ENCODE measurements around the gene NPW.
"Not testable (repeated sequence)": the region's sequence is repeated elsewhere in the genome, so short reads cannot be mapped to it uniquely, and the experiment has no call there.

The NPW gene

DNA sequence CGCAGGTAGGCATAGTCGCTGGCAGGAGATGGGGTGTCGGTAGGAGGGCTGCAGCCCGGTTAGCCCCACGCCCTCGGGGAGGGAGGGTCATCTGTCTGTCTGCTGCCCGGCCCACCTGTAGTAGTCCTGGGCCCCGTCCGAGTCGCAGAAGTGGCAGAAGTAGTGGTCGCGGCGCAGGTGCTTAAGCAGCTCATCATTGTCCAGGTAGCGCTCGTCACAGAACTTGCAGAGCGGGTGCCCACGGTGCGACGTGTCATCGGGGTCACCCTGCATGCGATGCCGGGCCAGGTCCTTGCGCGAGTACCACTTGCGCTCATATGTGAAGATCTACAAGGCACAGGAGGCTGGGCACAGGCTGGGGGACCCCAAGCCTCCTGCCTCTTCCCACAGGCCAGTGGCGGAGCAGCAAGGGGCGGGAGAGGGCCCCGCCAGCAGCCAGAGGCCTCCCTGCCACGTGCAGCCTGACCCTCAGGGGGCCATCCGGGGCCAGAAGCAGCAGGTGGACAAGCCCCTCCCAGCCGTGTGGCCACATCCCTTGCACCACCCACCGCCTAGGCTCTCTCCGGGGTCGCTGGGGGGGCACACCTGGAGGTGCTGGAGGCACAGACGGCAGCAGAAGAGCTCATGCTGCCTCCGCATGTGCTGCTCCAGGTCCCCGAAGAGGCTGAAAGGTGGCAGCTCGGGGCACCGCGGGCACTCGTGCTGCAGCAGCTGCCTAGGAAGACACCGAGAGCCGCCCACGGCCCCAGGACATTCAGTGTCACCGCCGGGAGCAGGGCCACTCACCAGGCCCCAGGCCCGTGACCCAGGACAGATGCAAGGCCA lies 17.0 kb upstream of the NPW start:
- DNase-seq: no peak

DNA sequence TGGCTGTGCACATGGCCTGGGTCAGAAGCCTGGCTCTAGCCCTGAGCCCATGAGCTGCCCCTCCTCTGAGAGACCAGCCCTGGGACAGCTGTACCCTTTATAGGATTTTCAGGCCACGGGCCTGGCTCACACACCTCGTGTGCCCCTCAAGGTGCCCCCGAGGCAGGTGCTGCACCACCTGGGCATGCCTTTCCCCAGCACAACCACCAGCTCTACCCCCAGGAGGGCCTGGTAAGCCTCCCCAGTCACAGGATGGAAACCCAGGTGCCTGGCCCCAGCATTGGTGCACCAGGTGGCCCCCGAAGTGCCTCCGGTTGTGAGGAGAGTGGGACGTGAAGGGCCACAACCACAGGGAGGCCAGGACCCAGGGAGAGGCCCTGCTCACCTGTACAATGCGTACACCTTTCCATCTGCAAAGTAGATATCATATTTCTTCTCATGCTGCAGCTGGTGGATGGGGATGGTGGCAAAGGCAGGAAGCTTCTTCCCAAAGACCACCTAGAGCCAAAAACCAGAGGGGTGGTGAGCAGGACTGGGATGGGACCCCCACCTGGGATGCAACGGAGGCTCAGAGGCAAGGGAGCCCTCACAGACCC lies 16.3 kb upstream of the NPW start:
- no peak for DNase-seq

DNA sequence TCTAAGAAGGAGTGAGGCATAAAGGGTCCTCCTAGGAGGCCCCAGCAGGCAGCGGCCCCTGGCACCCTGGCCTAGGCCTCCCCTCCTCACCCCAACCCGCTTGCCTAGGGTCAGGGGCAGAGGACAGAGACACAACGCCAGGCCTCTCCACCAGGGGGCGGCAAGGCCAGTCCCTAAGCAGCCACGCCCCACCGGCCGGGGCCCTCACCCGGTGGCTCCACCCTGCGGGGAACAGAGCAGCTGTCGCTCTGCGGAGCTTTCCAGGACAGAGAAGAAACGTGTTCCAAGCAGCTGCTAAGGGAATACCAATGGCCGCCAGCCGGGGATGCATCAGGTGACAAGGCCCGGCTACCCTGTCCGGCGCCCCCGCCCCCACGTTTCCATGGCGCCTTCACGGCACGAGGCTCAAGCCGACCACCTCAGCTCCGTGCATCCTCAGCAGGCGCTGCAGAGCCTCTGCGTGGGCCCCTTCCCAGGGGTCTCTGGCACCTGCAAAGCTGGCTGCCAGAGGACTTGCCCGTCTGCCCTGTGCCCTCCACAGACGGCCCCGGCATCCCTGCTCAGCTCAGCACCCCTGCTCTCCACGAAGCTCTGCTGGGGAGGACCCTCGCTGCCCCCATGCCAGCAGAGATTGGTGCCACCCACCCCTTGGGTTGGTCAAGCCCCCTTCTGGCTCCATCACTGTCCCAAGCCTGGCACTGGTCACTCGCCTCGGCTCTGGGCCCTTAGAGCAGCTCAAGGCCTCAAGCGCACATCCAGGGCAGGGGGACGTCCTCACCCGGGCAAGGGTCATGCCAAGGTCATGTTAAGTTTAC lies 15.6 kb upstream of the NPW start:
- DNase-seq: peak; percentile 86

DNA sequence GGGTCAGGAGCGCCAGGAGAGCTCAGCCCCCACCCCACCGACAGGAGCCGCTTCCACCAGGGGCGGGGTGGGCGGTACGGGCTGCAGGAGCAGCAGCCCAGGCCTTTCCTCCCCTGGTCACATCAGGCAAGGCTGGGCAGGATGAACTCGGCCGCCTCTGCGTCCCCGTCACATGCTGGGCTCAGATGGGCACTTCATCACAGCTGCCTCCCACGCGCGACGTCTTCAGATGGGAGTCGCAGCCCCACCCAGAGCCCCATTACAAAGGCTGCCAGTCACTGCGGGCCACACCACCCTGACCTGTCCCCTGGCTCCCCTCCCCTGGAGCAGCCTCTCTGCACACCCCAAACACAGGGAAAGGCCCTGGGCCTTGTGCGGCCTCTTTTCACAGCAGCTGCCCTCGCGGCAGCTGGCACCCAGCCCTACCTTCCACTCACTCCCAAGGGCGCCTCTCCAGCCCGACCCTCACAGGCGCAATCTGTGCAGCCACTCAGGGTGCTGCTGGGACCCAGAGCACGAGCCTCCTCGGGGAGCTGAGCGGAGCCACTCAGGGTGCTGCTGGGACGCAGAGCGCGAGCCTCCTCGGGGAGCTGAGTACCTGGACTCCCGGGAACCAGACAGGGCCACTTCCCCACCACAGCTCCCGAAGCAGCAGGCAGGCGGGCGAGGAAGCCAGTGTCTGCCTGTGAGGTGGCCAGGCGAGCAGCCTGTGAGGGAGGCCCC lies 14.6 kb upstream of the NPW start:
- DNase-seq: no peak

DNA sequence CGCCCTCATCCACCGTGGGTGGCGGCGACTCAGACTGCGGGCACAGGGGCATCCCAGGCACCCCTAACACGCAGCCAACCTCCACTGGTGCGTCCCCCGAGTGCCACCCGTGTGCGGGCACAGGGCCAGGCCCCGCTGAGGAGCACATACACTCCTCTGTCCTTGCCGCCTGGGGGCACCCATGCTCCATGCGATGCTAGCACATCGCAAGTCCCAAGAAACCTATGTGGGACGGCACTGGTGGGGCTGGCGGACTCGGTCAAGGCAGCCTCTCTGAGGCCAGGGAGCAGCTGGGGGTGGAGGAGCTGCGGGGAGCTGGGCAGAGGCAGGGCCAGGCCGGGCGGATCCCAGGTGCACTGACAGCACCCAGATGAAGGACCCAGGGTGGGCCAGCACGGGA lies 13.9 kb upstream of the NPW start:
- DNase-seq: no peak

DNA sequence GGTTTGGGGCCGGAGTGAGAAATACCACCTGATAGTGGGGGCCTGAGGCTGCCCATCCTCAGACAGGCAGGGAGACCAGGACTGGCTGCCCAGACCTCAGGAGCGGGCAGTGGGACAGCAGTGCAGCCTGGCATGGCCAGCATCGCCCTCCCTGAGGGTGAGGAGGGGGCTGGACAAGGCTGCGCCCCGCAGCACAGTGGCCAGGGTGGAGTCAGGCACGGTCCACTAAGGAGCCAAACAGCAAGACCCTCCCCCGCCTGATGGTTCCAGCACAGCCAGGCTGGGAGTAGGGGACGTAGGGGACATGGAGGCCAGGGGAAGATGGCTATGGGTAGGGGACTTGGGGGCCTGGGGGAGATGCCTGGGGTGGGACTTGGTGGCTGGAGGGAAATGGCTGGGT lies 13.3 kb upstream of the NPW start:
- no peak for DNase-seq

DNA sequence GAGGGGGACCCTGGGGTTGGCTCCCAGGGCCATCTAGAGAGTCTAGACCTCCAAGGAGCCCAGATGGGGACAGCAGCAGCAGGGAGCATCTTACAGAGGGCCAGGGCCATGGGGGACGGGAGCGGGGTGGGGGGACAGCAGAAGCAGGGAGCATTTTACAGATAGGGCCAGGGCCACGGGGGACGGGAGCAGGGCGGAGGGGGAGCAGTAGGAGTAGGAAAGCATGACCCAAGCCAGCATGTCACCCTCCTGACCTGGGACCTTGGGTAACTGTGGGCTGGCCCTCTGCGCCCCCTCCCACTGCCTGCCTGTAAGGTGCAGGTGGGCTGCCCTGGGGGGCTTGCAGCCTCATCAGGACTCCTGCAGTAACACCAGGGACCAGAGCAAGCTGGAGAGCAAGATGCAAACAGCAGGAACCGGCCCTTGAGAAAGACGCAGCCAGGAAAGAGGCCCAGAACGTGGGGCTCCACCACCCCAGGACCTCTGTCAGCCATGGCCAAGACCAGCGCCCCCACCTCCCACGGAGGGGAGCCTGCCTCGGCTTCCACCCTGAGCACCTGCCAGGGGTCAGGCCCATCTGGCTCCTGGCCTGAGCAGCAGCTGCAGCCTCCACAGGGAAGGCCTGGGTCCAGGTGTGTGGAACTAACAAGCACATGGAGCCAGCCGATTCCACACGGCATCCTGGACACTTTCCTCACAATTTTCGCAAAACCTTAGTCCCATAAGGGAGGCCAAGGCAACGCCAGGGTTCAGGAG lies 12.3 kb upstream of the NPW start:
- no peak for DNase-seq

DNA sequence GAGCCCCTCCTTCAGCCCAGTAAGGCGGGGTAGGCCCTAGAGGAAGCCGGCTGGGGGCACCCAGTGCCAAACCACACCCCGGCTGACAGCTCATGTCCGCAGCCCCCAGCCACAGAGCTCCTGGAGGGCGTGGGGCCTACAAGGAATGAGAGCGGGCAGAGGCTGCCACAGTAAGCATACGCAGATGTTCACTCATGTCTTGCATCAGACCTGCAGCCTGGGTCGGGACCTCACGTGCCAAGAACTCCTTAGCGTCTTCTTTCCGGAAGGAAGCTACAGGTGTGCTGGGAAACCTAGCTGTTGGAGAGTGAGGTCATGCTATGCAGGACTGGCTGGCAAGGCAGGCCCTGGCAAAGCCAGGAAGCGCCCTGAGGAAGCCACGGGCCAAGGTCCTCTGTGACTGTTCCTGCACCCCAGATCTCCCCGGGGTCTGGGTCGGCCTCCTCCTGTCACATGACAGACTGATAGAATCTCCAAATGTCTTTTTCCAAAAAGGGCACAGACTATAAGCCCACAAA lies 11.5 kb upstream of the NPW start:
- DNase-seq: peak; percentile 33

DNA sequence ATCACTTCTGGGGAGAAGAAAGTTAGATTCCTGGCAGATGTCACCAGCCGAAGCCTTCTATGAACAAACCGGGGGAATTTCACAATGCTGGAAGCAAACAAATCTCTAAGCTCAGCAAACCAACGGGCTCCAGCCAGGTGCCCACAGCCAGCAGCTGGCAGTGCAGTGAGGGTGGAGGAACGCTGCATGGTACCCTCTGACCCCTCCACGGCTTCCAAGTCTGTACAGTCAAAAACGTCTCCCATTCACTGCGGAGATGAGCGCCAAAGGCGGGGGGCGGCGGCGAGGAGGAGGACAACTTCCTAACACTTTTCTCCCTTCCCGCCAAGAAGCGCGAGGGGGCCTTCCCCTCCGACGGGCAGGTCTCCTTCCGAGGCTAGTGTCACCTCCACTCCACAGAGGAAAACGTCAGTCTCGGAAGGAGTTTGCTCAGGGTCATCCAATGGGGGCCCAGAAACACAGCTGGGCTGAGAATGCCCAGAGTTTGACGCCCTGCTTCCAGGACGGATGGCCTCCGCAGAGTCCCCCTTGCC lies 10.9 kb upstream of the NPW start:
- DNase-seq: peak; percentile 34

DNA sequence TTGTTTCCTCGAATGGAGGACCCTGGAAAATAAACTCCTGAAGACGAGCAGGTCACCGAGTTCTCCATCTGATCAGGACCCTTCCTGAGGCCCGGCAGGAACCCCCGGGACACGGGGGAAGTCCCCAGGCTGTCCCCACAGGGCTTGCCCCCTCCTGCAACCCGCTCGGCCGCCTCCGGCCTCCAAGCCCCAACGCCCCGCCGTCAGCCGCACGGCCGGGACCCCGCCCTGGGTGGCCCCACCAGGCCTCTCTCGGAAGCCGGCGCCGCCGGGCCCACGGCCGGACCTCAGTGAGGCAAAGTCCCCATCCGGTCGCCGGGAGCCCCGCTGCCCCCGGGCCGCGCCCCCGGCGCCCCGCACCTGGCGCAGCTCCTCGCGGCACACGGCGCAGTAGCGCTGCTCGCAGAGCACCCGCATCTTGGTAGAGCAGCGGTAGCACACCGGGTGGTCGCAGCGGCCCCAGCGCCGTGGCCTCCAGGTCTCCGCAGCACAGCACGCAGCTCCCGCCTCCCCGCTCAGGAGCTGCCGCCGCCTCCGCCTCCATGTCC lies 10.3 kb upstream of the NPW start:
- DNase-seq: no peak

DNA sequence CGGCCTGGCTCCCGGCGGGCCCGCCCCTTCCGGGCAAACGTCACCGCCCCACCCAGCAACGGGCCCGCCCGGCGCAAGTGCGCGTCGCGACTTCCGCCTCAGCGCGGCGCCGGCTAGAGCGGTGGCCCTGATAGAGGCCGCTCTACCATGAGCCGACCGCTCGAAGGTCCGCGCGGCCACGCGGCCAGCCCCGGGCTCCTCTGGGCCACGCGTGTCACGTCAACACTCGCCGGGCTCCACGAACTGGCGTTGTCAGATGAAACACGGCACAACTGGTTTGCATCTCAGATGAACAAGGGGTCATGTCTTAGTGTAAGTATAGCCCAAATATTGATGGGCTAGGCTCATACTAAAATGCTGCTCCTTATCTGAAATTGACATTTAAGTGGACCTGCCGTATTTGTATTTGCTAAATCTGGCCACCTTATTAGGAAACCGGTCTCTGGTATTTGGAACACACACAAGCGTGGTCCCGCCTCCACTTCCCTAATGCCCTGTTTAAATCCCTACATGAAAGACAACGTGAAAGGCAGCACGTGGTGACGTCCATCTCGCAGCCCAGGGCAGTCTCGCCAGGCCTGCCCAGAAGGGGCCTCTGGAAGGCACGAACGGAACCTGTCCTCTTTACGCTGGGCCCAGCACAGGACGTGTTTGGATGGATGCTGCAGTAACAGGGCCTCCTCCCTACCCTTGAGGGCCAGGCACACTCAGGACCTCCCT lies 9.6 kb upstream of the NPW start, which contains the start of gene ZNF598:
ZNF598 (minus strand) TSS at position 31 of the 720 bp plus-strand sequence.
- DNase-seq: peak; percentile 80

DNA sequence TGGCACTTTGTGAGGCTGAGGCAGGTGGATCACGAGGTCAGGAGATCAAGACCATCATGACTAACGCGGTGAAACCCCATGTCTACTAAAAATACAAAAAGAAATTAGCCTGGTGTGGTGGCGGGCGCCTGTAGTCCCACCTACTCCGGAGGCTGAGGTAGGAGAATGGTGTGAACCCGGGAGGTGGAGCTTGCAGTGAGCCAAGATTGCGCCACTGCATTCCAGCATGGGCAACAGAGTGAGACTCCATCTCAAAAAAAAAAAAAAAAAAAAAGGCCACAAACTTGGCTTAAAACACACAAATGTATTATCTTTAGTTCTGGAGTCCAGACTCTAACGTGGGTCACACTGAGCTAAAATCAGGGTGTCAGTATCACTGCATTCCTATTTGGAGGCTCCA lies 7.9 kb upstream of the NPW start:
- DNase-seq: not testable (repeated sequence)

DNA sequence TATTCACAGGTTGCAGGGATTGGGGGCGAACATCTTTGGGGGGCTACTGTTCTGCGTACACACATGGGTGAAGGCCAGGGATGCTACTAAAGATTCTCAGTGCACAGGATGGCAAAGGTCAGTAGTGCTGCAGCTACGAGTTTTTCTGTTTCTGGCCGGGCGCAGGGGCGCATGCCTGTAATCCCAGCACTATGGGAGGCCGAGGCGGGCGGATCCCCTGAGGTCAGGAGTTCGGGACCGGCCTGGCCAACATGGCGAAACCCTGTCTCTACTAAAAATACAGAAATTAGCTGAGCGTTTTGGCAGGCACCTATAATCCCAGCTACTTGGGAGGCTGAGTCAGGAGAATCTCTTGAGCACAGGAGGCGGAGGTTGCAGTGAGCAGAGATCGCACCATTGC lies 6.1 kb upstream of the NPW start:
- no peak for DNase-seq

DNA sequence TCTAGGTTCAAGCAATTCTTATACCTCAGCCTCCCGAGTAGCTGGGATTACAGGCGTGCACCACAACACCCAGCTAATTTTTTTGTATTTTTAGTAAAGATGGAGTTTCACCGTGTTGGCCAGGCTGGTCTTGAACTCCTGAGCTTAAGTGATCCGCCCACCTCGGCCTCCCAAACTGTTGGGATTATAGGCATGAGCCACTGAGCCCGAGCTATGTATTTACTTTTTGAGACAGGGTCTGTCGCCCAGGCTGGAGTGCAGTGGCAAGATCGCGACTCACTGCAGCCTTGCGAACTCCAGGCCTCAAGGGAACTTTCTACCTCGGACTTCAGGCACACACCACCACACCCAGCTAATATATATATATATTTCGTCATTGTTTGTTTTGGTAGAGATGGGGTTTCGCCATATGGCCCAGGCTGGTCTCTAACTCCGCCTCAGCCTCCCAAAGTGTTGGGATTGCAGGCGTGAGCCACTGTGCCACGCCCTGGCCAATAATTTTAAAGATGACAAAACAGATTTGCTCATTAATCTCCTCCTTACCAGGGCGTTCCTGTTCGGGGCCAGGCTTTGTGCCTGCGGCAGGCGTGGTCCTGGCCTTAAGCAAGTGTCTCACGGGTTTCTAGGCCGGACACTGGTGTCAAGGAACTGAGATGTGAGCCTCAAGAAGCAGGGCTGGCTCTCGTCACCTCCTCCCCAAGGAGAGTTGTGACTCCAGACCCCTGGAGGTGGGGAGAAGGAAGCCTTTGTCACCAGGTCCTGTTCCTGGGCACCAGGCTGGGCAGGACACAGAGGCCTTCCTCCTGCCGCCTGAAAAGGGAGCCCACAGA lies 4.3 kb upstream of the NPW start:
- no peak for DNase-seq

DNA sequence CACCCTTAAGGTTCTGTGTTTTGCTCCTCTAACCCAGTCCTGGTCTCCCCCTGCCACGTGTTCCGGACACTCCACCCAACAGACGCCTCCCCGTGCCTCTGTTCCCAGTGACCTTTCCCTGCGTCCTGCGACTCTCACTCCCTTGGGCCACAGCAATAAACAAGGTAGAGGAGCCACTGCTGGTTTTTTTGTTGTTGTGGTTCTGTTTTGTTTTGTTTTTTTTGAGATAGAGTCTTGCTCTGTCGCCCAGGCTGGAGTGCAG lies 3.7 kb upstream of the NPW start:
- no peak for DNase-seq

DNA sequence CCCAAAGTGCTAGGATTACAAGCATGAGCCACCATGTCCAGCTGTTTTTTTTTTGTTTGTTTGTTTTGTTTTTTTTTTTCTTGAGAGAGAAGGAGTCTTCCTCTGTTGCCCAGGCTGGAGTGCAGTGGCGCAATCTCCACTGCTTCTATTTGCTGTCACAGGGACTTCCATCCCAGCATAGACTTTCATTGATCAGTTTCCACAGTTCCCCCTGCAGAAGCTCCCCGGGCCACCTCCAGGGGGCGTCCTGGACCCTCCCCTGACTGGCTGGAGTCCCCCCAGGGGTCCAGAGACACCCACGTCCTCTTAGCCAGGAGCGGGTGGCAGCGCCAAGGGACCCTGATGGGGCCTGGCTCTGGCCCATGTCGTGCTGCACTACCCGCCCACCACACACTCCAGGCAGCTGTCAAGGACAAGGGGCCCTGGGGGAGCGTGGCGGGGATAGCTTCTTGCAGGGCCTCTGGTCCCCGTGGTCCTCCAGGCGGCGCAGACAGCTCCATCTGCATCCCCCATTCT lies 3.1 kb upstream of the NPW start:
- peak; percentile 17 for DNase-seq

DNA sequence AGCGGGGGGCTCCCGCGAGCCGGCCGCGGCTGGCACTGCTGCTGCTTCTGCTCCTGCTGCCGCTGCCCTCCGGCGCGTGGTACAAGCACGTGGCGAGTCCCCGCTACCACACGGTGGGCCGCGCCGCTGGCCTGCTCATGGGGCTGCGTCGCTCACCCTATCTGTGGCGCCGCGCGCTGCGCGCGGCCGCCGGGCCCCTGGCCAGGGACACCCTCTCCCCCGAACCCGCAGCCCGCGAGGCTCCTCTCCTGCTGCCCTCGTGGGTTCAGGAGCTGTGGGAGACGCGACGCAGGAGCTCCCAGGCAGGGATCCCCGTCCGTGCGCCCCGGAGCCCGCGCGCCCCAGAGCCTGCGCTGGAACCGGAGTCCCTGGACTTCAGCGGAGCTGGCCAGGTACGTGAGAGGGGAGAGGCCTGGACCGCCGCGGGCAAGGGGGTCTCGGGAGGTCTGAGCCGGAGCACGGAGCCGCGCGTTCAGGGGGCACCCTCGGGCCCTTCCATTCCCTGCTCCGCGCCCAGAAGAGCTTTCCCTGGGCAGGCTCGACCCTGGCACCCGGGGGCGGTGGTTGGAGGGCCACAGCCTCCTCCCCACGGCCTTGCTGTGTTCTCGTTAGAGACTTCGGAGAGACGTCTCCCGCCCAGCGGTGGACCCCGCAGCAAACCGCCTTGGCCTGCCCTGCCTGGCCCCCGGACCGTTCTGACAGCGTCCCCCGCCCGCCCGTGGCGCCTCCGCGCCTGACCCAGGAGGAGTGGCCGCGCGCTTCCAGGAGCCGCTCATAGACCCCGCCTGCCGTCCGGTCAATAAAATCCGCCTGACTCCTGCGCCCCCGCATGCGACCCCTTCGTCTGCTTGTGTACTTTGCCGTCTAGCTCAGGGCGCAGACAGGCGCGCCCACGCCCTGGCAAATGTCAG lies 591 bp downstream of the NPW start:
- DNase-seq: no peak

DNA sequence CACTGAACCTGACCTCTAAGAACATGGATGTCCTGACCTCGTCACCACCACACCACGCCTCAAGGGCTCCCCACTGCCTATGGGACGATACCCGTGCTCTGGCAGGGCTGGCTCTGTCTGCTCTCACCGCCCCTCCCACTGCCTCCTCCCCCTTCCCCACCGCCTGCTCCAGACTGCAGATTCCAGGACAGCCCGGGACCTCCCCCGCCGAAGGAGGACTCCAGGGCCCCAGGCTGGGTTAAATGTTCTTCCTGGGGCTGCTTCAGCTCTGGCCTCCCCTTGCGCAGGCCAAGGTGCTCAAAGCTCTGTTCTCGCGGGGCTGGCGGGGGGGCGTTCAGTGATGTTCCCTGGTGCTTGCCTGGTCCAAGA lies 3.1 kb downstream of the NPW start:
- no peak for DNase-seq
